KMS-11 (cell line): Measurements from ENCODE around the gene DLGAP1.

Experiments used
- H2AFZ ChIP-seq: fragments of 200-600 bp; sonication (generic); 2 replicates; pipeline ENCODE4 v1.6.1; 2016; ENCODE audit warnings: antibody characterized with exemption, mixed run types, low read depth
- H3K27ac ChIP-seq: fragments of 200-600 bp; sonication (generic); 2 replicates; pipeline ENCODE4 v1.6.1; 2016; ENCODE audit warnings: mild to moderate bottlenecking, mixed run types
- H3K27me3 ChIP-seq: fragments of 200-600 bp; sonication (generic); 2 replicates; pipeline ENCODE4 v1.6.1; 2017; ENCODE audit warnings: mild to moderate bottlenecking, low read depth, mixed run types, moderate library complexity; ENCODE audit not compliant: insufficient read depth
- H3K36me3 ChIP-seq: fragments of 200-600 bp; sonication (generic); 2 replicates; pipeline ENCODE4 v1.6.1; 2017; ENCODE audit warnings: mild to moderate bottlenecking, mixed run types; ENCODE audit not compliant: insufficient read depth
- H3K4me1 ChIP-seq: fragments of 200-600 bp; sonication (generic); 2 replicates; pipeline ENCODE4 v1.6.1; 2016; ENCODE audit warnings: mild to moderate bottlenecking, low read depth, mixed run types; ENCODE audit not compliant: poor library complexity, severe bottlenecking
- H3K4me2 ChIP-seq: fragments of 200-600 bp; sonication (generic); 2 replicates; pipeline ENCODE4 v1.7.0; 2016; ENCODE audit warnings: mild to moderate bottlenecking, mixed run types
- H3K4me3 ChIP-seq: fragments of 200-600 bp; sonication (generic); IDR thresholded peaks from 2 replicates; pipeline ENCODE4 v1.6.1; 2017; ENCODE audit warnings: low read depth, low read length, mixed read lengths; ENCODE audit not compliant: insufficient read depth
- H3K79me2 ChIP-seq: fragments of 200-600 bp; sonication (generic); 2 replicates; pipeline ENCODE4 v1.6.1; 2016; ENCODE audit warnings: low read depth, mixed run types; ENCODE audit not compliant: insufficient read depth
- H3K9ac ChIP-seq: fragments of 200-600 bp; sonication (generic); 2 replicates; pipeline ENCODE4 v1.6.1; 2016; ENCODE audit warnings: mild to moderate bottlenecking, mixed run types
- H4K20me1 ChIP-seq: fragments of 200-600 bp; sonication (generic); 2 replicates; pipeline ENCODE4 v1.6.1; 2016; ENCODE audit warnings: mild to moderate bottlenecking, mixed run types; ENCODE audit not compliant: insufficient read depth
- CTCF ChIP-seq: fragments of 200-600 bp; sonication (generic); conservative IDR thresholded peaks from 2 replicates; pipeline ENCODE4 v1.6.1; 2017; ENCODE audit warnings: low read depth, mild to moderate bottlenecking, antibody characterized with exemption, low read length, moderate library complexity, mixed read lengths

DLGAP1 gene

GRCh38 chr18:4444306-4444705 is 10.8 kb downstream of the DLGAP1 start:
- Histone ChIP-seq H3K27me3 (no peaks in the 10 kb centered on the region), H4K20me1 (no peaks in the 10 kb centered on the region), H3K9ac (no peak overlapping the region), H3K4me2 (no peak overlapping the region), H3K4me1 (no peaks in the 10 kb centered on the region), H3K4me3 (no peak overlapping the region), H3K79me2 (no peaks in the 10 kb centered on the region), H3K27ac (no peak overlapping the region), H2AFZ (no peak overlapping the region), H3K36me3 (no peaks in the 10 kb centered on the region)
- TF ChIP-seq CTCF, result no peak

GRCh38 chr18:4441098-4441497 is 14.0 kb downstream of the DLGAP1 start:
- H3K27me3 ChIP-seq, result no peaks in the 10 kb centered on the region
- no peak for TF ChIP-seq CTCF
- H3K79me2 ChIP-seq, result no peaks in the 10 kb centered on the region
- no peak overlapping the region for H3K4me3 ChIP-seq
- no peaks in the 10 kb centered on the region for H3K36me3 ChIP-seq
- H3K4me1 ChIP-seq, result no peaks in the 10 kb centered on the region
- no peak overlapping the region for H3K9ac ChIP-seq
- no peaks in the 10 kb centered on the region for H4K20me1 ChIP-seq
- H2AFZ ChIP-seq, result no peak overlapping the region
- no peak overlapping the region for H3K4me2 ChIP-seq
- H3K27ac ChIP-seq, result no peak overlapping the region

- Histone ChIP-seq H3K27me3 (no peaks in the 10 kb centered on the region), H3K4me2 (no peak overlapping the region), H3K27ac (no peak overlapping the region), H4K20me1 (no peaks in the 10 kb centered on the region), H2AFZ (no peak overlapping the region), H3K4me1 (no peaks in the 10 kb centered on the region), H3K36me3 (no peaks in the 10 kb centered on the region), H3K4me3 (no peak overlapping the region), H3K79me2 (no peaks in the 10 kb centered on the region), H3K9ac (no peak overlapping the region)
- TF ChIP-seq CTCF, result no peak
Measured at GRCh38 chr18:4438938-4439337, 16.2 kb downstream of the DLGAP1 start.

- Histone ChIP-seq H3K36me3 (no peaks in the 10 kb centered on the region), H3K79me2 (no peaks in the 10 kb centered on the region), H4K20me1 (no peaks in the 10 kb centered on the region), H3K27me3 (no peaks in the 10 kb centered on the region), H3K27ac (no peak overlapping the region), H3K9ac (no peak overlapping the region), H2AFZ (no peak overlapping the region), H3K4me3 (no peak overlapping the region), H3K4me1 (no peaks in the 10 kb centered on the region), H3K4me2 (no peak overlapping the region)
- no peak for TF ChIP-seq CTCF
Measured at GRCh38 chr18:4433717-4434116, 21.4 kb downstream of the DLGAP1 start.

- H3K4me1 ChIP-seq, result no peaks in the 10 kb centered on the region
- no peaks in the 10 kb centered on the region for H3K79me2 ChIP-seq
- no peak overlapping the region for H3K27ac ChIP-seq
- H3K4me3 ChIP-seq, result no peak overlapping the region
- H3K4me2 ChIP-seq, result no peak overlapping the region
- H3K36me3 ChIP-seq, result no peaks in the 10 kb centered on the region
- no peaks in the 10 kb centered on the region for H4K20me1 ChIP-seq
- no peak overlapping the region for H3K9ac ChIP-seq
- H2AFZ ChIP-seq, result no peak overlapping the region
- no peaks in the 10 kb centered on the region for H3K27me3 ChIP-seq
- TF ChIP-seq CTCF, result no peak
Measured at GRCh38 chr18:4430836-4431235, 24.3 kb downstream of the DLGAP1 start.
